NCI-H510A treated with DMSO at 0.1 percent for 48 hours (cell line): ENCODE results near the gene SH2D2A.

ENCODE experiments used
- DNase-seq: peaks from one replicate; lab custom pipeline; 2025; lab: John Stamatoyannopoulos, UW

Gene SH2D2A

DNA sequence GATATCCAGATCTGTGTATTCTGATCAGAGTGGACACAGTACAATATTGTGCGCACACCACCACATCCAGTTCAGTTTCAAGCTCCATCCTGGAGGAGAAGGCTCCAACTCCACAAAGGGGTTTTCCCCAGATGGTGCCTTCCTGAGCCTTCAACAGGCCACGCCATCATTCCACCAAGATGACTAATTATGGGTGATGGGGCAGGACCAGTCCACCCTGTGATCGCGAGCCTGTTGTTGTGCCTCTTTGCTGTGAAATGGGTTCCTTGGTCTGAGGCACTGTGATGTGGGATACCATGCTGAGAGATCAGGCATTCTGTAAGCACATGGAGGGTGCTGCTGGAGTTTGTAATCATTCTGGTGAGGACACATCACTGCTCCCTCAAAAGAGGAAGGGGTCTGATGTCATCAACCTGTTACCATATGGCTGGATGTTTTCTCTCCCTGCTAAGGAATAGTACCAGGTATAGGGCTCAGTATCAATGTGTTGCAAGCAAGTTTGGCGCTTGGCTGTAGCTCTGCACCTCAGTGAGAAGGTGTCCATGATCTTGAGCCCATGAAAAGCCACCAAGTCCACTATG is 6.7 kb upstream of the SH2D2A start:
- DNase-seq = no peak

DNA sequence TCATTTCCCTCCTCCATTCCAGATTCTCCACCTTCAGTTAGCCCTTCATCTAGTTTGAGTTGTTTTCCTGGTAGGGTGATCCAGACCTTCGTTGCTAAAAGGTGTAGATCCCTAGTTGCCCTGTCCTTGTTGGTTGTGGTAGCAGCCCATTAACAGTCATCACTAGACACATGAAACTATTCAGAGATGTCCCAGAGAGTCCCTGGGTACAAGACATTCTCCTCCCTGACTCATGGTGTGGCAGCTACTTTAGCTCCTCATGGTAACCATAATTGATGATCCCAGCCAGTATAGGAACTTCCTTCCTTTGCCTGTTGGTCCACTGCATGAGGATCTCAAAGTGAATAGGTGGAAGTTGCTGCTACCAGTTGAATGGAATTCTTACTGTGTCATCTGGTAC is 6.0 kb upstream of the SH2D2A start:
- no peak for DNase-seq

DNA sequence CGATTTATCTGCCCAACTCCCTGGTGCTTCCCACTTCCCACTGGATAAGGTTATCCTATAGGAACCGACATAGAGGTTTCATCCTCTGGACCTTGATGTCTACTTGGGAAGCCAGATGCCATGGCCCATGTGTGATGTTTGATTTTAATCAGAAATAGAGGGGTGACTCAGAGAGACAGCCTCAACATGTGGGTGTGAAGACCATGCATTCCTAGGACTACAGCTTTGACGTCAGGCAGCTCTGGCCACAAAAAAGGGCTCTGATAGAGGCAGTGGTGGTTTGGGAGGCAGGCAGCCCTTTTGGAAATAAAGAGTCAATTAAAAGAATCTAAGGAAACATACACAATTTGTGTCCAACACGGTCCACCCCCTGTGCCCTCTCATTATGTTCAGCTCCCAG is 5.2 kb upstream of the SH2D2A start:
- DNase-seq = no peak

DNA sequence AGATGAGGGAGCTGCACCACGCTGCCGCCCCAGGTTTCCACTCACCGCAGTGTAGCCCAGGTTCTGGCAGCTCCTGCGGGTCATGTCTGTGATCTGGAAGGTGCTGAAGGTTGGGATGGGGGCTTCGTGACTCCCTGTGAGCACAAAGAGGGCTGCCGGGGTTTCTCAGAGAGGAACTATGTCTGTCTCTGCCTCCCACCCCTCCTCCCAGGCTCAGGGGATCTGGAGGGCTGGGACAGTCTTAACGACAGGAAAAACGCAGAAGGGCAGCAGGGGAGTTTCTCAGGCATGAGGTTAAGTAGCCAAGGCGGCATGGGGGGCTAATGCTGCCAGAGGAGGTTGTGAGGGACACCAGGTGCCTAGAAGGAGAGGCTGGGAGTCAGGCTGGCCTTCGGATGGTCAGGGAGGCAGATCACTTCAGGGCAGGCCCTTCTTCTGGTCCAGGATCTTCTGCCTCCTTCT is 656 bp downstream of the SH2D2A start:
- no peak for DNase-seq

DNA sequence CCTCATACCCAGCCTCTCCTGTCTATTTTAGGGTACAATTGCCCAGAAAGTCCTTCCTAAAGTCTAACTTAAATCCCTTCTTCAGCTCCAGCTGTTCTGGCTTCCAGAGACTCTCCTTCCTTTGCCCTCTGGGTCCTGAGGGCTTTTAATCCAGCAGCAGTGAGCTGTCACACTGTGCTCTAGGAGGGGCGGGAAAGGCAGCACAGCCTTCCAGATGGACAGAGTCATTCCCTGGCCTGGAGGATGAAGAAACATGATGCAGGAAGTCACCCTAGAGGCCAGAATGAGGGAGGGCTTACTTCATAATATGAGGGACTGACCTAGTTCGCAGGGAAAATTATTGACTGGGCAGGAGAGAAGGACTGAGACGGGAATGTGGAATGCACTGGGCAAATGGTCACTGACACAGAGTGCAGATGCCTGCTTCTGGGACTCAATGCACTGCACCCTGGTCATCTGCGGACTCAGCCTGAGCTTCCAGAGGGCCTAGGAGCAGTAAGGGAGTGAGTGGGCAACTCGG is 1.3 kb downstream of the SH2D2A start:
- no peak for DNase-seq

DNA sequence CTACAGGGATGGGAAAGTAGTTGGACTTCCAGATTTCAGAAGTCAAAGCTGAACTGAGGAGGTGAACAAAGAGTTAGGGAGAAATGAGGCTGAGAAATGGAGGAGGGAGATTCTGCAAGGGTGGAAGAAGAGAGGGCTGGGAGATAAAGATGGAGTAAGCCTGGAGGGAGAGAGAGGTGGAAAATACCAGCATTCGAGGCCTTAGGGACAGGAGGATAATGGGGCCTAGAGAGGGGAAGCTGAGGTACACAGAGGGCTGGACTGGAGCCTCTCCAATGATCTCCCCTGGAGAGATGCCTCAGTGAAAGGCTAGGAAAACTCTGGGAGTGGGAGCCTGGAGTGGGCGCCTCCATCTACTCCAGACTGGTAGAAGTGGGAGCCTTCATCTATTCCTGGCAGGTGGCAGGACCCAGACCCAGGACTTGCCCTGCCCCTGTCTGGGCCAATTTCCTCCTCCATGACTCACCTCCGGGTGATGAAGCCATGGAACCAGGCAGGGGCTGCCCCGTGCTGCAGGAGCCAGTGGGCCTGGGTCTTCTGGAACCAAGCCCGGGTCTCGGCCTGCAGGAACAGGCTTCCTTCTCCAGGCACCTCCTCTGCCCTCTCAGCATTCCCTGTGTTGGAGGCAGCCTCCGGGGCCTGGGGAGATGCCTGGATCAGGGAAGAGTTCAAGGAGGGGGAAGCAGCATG is 1.9 kb downstream of the SH2D2A start:
- DNase-seq = no peak

DNA sequence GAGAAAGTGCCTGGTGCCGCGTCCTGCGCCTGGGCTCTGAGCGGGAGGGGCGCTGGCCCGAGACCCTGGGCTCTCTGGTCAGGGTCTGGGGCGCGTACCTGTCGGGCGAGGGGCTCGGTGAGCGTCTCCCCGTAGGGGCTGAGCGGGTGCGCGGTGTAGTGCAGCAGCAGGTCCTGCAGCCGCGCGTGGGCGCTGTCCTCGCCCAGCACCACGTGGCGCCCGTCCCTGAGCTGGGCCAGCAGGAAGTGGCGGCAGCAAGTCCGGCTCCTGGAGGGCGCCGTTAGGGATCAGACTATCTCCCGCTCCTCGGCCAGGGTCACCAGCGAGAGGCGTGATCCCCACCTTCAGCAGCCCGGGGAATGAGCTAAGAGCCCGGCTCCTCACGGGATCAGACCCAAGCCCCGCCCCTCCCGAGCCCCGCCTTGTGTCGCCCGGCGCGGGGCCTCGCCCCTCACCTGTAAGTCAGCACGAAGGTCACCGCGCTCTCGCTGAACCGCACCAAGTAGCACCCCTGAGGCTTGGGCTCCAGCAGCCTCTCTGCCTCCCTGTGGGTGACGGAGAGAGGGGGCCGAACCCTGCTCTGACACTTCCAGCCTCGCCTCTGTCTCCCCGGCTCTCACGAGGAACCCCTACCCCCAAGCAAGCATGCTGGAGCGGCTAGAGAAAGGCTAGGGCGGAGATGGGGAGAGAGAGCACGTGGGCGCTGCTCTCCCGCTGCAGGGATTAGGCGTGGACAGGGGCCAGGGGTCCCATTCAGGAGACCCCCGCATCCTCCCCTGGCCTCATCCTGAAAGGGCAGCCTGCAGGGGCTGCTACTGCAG is 2.7 kb downstream of the SH2D2A start:
- peak; percentile 45 for DNase-seq

DNA sequence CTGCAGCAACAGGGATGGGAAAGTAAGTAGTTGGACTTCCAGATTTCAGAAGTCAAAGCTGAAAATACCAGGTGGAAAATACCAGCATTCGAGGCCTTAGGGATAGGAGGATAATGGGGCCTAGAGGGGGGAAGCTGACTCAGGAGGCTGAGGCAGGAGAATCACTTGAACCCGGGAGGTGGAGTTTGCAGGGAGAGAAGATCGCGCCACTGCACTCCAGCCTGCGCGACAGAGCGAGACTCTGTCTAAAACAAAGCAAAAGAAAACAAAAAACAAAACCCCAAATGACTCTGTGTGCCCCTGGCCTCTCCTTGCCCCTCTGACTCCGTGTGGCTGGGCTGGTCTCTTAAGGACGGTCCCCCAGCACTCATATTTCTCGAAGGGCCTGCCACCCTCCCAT is 3.4 kb downstream of the SH2D2A start:
- DNase-seq = no peak

DNA sequence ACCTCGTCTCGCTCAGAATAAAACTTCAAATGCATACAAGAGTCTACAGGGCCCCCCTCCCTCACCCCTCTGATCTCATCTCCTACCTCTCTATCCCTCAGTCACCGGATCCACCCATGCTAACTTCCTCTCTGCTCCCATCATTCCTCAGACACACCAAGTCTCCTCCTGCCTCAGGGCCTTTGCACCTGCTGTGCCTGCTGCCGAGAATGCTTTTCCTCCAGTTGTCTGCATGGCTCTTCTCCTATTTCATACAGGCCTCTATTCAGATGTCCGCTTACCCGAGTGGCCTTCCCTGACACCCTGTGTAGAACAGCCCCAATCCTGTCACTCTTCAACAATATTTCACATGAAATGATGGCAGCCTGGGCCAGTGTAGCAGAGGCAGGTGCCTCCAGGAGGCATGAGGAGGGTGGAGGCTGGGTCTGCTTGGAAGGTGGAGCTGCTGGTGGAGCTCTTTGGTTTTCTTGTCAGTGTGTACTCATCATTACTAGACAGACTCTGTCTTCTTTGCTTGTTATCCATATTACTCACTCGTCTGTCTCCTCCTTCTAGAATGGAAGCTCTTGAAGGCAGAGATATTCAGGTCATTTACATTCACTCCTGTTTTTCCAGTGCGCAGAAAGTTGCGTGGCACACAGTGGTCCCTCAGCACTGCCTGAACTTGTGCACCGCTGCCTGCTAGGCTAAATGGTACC is 4.2 kb downstream of the SH2D2A start:
- DNase-seq = no peak

DNA sequence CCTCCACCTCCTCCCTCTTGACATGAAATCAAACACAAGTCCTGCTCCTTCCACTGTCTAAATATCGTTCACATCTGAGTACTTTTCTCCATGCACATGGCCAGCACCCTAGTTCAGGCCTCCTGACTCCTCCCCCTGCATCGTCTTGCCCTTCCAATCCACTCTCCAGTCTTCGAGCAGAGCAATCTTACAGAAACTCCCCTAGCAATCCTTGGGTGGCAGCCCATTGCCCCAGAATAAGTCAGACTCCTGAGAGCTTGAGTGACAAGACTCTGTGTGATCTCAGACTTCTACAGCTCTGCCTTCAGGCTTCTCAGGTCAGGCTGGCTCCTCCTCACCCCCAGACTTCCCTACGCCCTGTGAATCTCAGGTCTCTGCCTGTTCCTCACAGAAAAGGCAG is 5.5 kb downstream of the SH2D2A start:
- DNase-seq = no peak

DNA sequence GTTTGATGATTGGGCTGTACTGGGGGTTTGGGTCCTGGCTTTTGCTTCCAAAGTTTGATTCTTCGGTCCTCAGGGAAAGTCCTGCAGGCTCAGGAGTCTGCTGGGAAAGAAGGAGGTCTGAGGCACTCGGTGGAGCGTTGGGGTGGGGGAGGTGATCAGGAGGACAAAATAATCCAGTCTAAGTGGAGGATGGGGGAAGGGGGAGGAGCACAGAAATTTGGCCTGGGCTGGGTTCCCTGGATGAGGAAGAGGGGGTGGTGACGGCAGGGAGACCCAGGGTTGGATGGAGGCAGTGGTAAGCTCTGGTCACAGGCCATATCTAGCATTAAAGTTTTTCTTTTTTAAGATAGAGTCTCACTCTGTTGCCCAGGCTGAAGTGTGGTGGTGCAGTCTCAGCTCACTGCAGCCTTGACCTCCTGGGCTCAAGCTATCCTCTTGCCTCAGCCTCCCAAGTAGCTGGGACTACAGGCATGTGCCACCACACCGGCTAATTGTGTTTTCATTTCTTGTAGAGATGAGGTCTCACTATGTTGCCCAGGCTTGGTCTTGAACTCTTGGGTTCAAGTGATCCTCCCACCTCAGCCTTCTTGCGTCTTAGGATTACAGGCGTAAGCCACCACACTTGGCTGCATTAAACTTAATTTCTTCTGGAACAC is 6.8 kb downstream of the SH2D2A start:
- no peak for DNase-seq

DNA sequence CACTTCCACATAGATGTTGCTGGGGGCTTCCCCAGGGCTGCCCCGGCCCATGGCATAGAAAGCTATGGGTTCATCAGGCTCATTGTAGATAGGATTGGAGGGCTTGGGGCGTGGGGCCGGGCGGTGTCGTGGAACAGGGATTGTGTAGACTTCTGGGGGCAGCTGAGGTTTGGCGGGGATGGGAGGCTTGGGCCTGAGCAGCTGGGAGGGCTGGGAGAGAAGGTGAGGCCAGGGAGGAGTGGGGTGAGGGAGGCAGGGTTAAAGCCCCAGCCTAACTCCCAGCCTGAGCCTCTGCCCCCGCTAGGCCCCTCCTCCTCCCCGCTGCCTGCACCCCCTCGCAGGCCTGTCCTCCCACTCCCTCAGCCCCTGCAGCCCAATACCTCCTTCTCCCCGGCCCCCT is 7.4 kb downstream of the SH2D2A start:
- no peak for DNase-seq

DNA sequence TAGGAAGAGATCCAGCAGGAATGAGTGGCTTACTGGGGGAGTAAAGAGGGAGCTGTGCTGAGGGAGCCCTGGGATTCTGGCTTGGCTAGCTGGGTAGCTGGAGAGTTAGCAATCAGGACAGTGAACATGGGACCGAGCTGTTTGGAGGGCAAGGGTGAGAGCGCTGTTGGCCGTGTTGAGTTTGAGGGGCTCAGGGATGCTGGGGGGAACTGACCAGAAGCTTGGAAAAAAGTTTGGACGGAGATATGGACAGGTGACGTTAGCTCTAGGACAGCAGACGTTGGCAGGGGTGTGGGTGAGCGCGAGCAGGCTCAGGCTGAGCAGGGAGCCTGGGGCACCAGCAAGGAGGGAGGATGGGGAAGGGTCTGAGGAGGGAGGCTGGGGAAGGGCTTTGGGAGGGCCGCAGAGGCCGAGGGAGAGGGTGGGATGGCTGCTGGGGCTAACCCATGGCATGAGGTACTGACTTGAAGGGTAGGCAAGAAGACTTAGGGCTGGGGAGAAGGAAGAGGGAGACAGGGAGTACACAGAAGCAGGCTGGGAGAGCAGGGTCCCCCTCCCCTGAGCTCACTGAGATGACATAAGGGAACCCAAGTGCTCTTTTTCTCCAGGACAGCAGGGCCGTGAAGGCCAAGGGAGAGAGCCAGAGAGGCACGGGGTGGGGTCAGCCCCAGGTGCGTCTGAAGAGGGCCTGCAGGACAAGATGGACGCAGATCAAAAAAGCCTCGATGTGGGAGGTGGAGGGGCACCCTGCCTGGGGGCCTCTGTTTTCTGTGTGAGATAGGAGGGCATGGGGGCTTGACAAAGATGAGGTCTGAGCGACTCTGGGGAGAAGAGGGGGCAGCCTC is 8.2 kb downstream of the SH2D2A start:
- DNase-seq = no peak

DNA sequence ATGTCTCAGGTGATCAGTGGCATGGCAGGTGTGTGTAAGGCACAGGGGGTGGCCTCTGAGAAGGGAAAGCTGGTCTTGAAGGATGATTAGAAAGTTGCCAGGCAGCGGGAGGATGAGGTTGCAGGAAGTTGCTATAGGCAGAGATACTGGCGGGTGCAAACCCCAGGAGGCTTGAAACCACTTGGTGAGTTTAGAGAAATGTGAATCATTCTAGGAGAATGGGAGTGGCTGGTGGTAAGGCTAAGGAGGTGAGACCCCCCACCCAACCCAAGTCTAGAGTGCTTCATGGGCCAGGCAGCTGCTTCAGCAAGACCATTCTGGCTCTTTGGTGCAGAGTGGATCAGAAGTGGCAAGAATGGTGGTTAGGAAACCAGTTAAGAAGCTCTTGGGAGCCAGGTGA is 9.0 kb downstream of the SH2D2A start:
- no peak for DNase-seq

DNA sequence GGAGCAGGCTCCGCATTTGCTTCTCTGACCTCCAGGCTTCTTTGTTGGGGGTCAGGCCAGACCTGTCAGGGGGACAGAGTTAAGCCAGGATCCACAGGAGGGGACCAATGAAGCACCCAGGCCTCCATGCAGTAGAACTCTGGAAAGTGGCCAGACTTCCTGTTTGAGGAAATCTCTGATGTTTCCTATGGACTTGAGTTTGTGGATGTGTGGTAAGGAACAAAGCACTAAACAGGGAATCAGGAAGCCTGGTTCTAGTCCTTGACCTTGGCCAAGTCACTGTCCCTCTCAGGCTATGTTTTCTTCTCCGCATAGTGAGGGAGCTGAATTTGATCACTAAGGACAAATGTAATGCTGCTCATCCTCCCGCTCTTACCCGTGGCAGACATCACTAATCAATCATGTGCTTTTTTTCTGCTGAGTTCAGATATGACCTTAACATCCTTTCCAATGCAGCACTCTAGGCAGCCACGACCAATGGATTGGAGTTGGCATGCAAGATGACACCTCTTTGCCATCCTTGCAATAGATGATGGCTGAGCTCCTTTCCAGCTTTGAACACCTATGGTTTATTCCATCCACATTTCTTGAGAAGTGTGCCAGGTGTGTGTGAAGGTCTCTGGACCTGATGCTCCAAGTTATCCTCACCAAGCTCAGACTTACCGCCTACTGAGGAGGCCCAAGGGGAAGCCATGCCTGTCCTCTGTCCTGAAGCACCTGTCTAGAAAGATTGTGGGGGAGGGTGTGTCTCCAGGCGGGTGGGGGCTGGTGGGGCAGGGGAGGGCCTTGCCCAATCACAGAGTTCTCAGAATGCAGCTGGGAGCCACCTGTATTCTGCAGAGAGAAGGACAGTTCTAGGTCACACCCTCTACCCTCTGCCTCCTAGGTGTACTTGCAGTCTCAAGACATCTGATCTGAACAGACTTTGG is 9.9 kb downstream of the SH2D2A start:
- DNase-seq = no peak

DNA sequence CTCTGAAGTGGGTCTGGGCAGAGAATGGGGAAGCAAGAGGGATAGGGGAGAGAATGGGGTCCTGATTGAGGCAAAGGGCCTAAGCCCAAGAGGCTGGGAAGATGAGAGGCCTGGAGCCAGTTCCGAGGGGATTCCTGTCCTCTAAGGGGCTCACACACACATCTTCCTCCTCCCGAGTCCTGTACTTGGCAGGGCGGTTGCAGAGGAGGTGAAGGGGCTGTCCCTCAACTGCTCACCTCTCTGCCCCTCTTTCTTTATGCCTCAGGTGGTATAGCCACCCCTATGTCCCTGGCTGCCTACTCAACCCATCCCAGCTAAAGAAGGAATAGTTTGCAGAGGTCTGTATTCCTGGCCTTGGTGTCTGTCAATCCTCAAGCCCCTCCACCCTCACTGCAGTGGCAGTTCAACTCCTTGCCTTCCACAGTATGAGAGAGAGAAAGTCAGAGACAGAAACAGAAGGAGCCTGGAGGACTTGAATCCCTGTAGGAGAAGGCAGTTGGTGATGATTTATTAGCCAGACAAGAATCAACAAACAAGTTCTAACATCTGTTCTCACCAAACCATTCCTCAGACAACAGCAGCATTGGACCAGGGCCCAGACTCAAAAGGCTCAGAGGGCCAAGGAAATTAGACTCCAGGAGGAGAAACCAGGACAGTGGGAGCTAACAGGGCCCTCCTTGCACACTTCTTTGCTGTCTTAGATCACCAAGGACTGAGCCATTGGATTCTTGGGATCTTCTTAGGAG is 10.7 kb downstream of the SH2D2A start:
- DNase-seq = no peak

DNA sequence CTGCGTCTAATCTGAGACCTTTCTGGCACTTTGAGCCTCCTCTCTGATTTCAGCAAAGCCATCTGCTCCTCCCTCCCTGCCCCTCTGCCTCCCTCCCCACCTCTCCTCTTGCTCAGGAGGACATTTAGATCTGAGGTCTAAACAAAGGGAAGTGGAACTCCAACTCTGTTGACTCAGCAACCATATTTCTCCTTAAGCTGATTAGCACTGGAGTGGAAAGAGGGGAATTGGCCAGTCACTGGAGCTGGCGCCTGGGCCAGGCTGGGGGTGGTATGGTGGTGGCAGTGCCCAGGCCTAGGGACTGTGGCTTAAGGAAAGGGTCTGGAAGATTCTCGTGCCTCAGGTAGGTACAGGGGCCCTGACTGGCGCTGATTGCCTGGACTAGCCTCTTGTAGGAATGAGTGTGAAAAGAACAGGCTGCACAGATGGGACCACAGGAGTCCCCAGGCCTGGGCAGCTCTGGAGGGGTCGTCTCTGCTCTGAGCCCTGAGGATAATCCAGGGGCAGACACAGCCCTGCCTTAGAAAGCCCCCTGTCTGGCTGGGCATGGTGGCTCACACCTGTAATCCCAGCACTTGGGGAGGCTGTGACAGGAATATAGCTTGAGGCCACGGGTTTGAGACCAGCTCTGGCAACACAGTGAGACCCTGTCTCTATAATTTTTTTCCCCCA is 11.9 kb downstream of the SH2D2A start:
- DNase-seq = peak; percentile 84

DNA sequence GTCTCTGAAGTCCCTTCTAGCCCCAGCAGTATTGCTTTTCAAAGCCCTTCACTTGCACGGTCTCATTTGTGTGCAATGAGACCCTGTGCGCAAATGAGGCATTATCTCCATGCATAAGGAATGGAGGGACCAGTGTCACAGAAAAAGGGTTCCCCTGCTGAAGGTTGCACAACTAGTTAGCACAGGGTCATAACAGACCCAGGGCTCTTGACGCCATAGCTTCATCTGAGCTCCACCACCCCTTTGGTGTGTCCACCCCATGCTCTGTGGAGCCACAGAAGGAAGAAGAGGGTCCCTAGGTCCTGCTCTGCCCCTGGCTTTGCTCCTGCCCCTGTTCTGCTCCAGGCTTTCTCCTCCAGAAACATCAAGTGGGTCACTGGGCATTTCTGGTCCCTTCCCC is 12.6 kb downstream of the SH2D2A start:
- DNase-seq = no peak
